Esophagus squamous epithelium (tissue), 5 donors: ENCODE results near the gene BCAR3. TPM values are rescaled to one million over a fixed set of nuclear protein-coding genes. Genes with fewer than 3 reads are reported as not detected.
"Not testable (repeated sequence)": the region's sequence is repeated elsewhere in the genome, so short reads cannot be mapped to it uniquely, and the experiment has no call there.

Source experiments
- DNase-seq: peaks from one replicate; lab custom pipeline; 2025; lab: John Stamatoyannopoulos, UW
- H3K27ac ChIP-seq, 4 donors: fragments of 200-600 bp; sonication (generic); one replicate each; pipeline ENCODE4 v1.5.1; 2016 to 2019; ENCODE audit warnings: mild to moderate bottlenecking in 1 of 4
- H3K27me3 ChIP-seq, 4 donors: fragments of 200-600 bp; sonication (generic); 1 replicate in 3 of 4; 2 replicates in 1 of 4; pipeline versions ENCODE4 v1.5.1 to v1.6.0; 2017 to 2021; ENCODE audit warnings: antibody characterized with exemption in 1 of 4
- H3K36me3 ChIP-seq, 3 donors: fragments of 200-600 bp; sonication (generic); one replicate each; pipeline ENCODE4 v1.5.1; 2016 to 2019
- H3K4me1 ChIP-seq, 3 donors: fragments of 200-600 bp; sonication (generic); one replicate each; pipeline ENCODE4 v1.5.1; 2017 to 2019
- H3K4me3 ChIP-seq, 4 donors: fragments of 200-600 bp; sonication (generic); 1 replicate in 3 of 4; 2 replicates in 1 of 4; pipeline ENCODE4 v1.5.1; 2016 to 2019; ENCODE audit warnings: mild to moderate bottlenecking in 2 of 4, moderate library complexity in 1 of 4
- H3K9me3 ChIP-seq, 3 donors: fragments of 200-600 bp; sonication (generic); one replicate each; pipeline ENCODE4 v1.5.1; 2016 to 2019
- CTCF ChIP-seq, 6 experiments: fragments of 450-650 bp in 4 of 6; fragments of 200-600 bp in 2 of 6; sonication (generic) in 2 of 6; IDR thresholded peaks; one replicate each; pipeline ENCODE4 v1.5.1; 2016 to 2019; ENCODE audit warnings: antibody characterized with exemption in 6 of 6, mild to moderate bottlenecking in 4 of 6, moderate library complexity in 4 of 6
- POLR2A ChIP-seq, 4 donors: fragments of 450-650 bp; IDR thresholded peaks; one replicate each; pipeline ENCODE4 v1.6.1; 2017; ENCODE audit warnings: antibody characterized with exemption in 4 of 4, mild to moderate bottlenecking in 4 of 4, moderate library complexity in 3 of 4
- WGBS, 2 donors: methylation state at CpG; one replicate each; pipeline ENCODE4 v1.1.5; 2018; 5-methylcytosine and 5-hydroxymethylcytosine counted together
- intact Hi-C: fragments of 100-400 bp; cut with DNase I; formaldehyde crosslinking; loops from one replicate; pipeline ENCODE4 v1.15.0; 2022
- total RNA-seq, 4 donors: library from RNA; depleted of rRNA; stranded (reverse); fragments of >200 nt; gene quantifications; one replicate each; pipeline ENCODE4 v1.1.0, GENCODE V29; 2016
- donor health status: DM: yes; HTN: yes; CAD: no.

The BCAR3 gene
- total RNA-seq, 4 donors from 2014 or later = 6.9 to 17.5 (median 9.4) TPM

GRCh38 chr1:93593854-93594602 is 87.6 kb downstream of the BCAR3 start:
- Histone ChIP-seq H3K4me1 (peaks cover 14 to 80% (median 46%) of the 10 kb centered on the region in 3 donors), H3K9me3 (no peaks in the 10 kb centered on the region), H3K4me3 (no peak overlapping the region), H3K27me3 (no peaks in the 10 kb centered on the region), H3K27ac (peak overlapping the region in 1 of 4 donors; percentile 13), H3K36me3 (peaks cover 0 to 28% (median 0%) of the 10 kb centered on the region in 3 donors)
- 57 to 58% methylated on average over 11 to 13 of the region's 13 CpGs for WGBS, 2 donors
- TF ChIP-seq CTCF (IDR thresholded peaks at IDR 0.05) (no peak), POLR2A (IDR thresholded peaks at IDR 0.05) (no peak)
- DNase-seq = no peak
- intact Hi-C loops = no loop called here

DNA sequence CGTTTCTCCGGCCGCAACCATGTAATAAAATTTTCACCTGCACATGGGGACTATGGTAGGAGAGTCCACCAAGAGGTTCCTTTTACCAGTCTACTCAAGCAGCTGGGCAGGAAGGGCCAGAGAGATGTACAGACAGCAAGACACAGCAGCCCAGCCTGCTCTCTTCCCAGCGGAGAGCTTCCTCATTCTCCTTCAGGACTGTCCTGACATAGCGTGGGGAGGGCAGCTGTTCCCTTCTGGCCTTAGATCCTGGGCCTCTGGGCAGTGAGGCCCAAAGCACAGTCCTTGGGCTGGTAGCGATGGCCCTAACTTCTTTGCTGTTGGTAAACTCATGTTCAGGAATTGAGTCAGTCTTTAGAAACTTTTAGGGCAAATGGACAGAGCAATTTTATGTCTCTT is 89.1 kb downstream of the BCAR3 start:
- H3K9me3 ChIP-seq = no peaks in the 10 kb centered on the region
- peaks cover 14 to 65% (median 32%) of the 10 kb centered on the region in 3 donors for H3K4me1 ChIP-seq
- 50 to 100% methylated on average over 1 to 2 of the region's 6 CpGs for WGBS, 2 donors
- intact Hi-C loops = no loop called here
- H3K27me3 ChIP-seq = no peaks in the 10 kb centered on the region
- H3K27ac ChIP-seq = peak overlapping the region in 2 of 4 donors; percentile 29 to 35
- DNase-seq = no peak
- H3K4me3 ChIP-seq = no peak overlapping the region
- peaks cover 0 to 42% (median 0%) of the 10 kb centered on the region in 3 donors for H3K36me3 ChIP-seq
- TF ChIP-seq POLR2A (IDR thresholded peaks at IDR 0.05) (no peak), CTCF (IDR thresholded peaks at IDR 0.05) (no peak)

DNA sequence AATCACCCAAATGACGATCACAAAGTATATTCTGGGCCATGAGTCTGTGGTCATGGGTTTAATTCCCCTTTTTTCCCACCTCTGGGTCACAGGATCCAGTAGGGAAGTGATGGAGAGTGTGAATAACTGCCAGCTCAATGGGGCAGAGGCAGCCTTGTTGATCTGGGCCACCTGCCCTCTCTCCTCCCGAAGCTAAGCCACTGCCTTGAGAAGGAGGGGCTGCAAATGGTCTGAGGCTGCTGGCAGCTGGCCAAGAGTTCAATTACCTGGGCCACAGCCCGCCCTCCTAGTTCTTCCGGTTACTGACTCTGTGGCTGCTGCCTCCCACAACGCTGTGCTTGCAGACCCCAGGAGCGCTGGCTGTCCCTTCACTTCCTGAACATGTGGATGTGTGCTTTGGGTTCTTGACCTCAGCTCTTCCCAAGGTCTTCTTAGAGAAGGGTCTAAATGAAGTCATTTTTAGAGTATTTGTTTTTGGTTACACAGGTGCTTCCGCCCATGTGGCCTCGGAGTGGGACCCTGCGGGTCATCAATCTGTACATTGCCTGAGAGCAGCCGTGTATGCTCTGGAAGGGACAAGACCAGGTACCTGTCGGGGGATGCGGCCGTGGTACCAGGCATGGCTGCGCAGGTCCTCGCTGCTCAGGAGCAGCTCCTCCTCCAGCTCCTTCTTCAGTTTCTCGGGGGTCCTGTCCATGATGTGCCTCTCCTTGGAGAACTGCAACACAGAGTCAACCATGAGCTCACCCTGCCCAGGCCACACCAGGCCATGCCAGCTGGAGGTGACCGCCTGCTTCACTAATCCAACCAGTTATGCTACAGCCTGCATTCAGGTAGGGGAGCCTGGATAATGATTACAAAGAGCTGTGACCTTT is 89.7 kb downstream of the BCAR3 start:
- WGBS, 2 donors = 64 to 82% methylated on average over 6 to 9 of the region's 17 CpGs
- DNase-seq = no peak

GRCh38 chr1:93591291-93591675 is 90.4 kb downstream of the BCAR3 start:
- H3K9me3 ChIP-seq, H3K4me3 ChIP-seq, intact Hi-C loops, DNase-seq, H3K27me3 ChIP-seq: not testable (repeated sequence)
- Histone ChIP-seq H3K4me1 (peaks cover 14 to 52% (median 26%) of the 10 kb centered on the region in 3 donors), H3K36me3 (peaks cover 0 to 54% (median 0%) of the 10 kb centered on the region in 3 donors), H3K27ac (peak overlapping the region in 1 of 4 donors; percentile 29)
- 67 to 78% methylated on average over 3 of the region's 3 CpGs for WGBS, 2 donors

More for the DNA sequence above, 89.7 kb downstream of the BCAR3 start:
- intact Hi-C loops = no loop called here
- Histone ChIP-seq H3K4me3 (no peak overlapping the region), H3K4me1 (peaks cover 14 to 59% (median 26%) of the 10 kb centered on the region in 3 donors), H3K9me3 (no peaks in the 10 kb centered on the region), H3K27me3 (no peaks in the 10 kb centered on the region), H3K36me3 (peaks cover 0 to 49% (median 0%) of the 10 kb centered on the region in 3 donors), H3K27ac (peak overlapping the region in 3 of 4 donors; percentile 23 to 35 (median 29))
- no peak for TF ChIP-seq CTCF (IDR thresholded peaks at IDR 0.05)
- no peak for TF ChIP-seq POLR2A (IDR thresholded peaks at IDR 0.05)

DNA sequence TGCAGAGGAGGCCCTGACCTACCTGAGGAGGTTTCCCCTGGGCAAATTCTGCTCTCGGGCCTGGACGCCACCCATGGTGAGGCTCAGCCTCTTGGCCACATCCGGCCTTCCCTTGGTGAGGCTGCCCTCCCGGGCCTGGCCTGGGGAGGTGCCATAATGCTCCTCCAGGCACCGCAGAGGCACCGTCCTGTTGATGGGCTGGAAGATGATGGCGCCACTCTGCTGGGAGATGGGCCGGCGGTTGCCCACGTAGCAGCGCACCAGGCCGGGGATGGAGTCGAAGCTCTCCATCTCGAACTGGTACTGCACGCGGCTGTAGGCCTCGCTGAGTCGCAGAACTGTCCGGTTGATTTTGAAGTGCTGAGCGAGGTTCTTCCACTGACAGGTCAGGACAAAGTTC is 92.7 kb downstream of the BCAR3 start:
- intact Hi-C loops = no loop called here

More for the DNA sequence above, 92.7 kb downstream of the BCAR3 start:
- Histone ChIP-seq H3K36me3 (peaks cover 0 to 54% (median 0%) of the 10 kb centered on the region in 3 donors), H3K27ac (no peak overlapping the region), H3K27me3 (no peaks in the 10 kb centered on the region), H3K9me3 (no peaks in the 10 kb centered on the region), H3K4me1 (peaks cover 14 to 49% (median 31%) of the 10 kb centered on the region in 3 donors), H3K4me3 (no peak overlapping the region)
- no peak for DNase-seq
- WGBS, 2 donors = 82 to 100% methylated on average over 3 to 5 of the region's 20 CpGs
- no peak for TF ChIP-seq POLR2A (IDR thresholded peaks at IDR 0.05)
- TF ChIP-seq CTCF (IDR thresholded peaks at IDR 0.05) = no peak
